ENCODE data around the gene EMX2.

- TF ChIP-seq CTCF (IDR thresholded peaks at IDR 0.05; ENCODE audit: low read length) (no peak), EZH2 (IDR thresholded peaks at IDR 0.05; ENCODE audit: borderline replicate concordance, low read length) (no peak)
Observed at GRCh38 chr10:117532003-117532385, 10.6 kb upstream of the EMX2 start.

Data from OCI-LY1 (cell line).